ENCODE data around the gene ARHGEF2. TPM values are rescaled to one million over a fixed set of nuclear protein-coding genes. Genes with fewer than 3 reads are reported as not detected.
A peak's percentile ranks its signal among the peaks of the same experiment; 100 is the strongest.

ARHGEF2 gene
- total RNA-seq, 1 donor from 2014 or later = 197 TPM

DNA sequence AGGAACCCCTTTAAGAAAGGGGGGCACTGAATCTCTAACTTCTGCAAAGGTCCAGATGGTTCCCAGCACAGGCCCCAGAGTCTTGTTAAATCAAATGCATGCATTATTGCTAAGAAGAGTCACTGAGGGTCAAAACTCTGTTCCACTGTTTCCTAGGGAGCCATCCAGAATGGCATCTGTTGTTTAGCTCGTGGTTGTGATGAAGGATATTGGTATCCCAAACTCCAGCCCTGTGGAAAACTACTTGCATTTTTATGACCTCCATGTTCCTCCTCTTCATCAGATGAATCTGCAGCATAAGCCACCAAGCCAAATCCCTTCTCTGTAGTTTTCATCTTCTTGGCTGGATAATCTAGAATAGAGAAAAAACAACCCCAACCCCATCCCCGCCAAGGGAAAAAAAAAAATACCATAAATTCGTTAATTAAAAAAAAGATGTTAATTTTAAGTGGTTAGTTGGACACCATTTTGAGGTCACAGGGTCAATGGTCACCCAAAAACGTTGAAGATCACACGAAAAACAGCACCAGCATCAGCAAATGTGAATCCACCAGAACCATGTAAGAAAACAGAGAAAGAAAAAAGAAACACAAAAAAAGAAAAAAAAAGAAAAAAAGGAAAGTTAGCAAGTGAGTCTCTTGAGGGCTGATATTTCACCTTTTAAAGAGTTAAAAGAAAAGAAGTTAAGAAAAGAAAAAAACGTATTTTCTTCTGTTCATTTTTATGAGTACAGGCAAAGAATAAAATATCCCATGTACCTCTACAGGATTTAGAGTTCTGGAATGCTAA, 64.2 kb downstream of the ARHGEF2 start:
- Histone ChIP-seq H3K4me3 (ENCODE audit: low read depth, low read length) (no peak overlapping the region), H3K27me3 (ENCODE audit: control insufficient read depth, insufficient read depth, low read length) (no peaks in the 10 kb centered on the region), H3K36me3 (ENCODE audit: control insufficient read depth, insufficient read depth, low read length) (peaks cover 2% of the 10 kb centered on the region)
- DNase-seq (ENCODE audit: low read depth) = no peak
- TF ChIP-seq, protein P1, sequence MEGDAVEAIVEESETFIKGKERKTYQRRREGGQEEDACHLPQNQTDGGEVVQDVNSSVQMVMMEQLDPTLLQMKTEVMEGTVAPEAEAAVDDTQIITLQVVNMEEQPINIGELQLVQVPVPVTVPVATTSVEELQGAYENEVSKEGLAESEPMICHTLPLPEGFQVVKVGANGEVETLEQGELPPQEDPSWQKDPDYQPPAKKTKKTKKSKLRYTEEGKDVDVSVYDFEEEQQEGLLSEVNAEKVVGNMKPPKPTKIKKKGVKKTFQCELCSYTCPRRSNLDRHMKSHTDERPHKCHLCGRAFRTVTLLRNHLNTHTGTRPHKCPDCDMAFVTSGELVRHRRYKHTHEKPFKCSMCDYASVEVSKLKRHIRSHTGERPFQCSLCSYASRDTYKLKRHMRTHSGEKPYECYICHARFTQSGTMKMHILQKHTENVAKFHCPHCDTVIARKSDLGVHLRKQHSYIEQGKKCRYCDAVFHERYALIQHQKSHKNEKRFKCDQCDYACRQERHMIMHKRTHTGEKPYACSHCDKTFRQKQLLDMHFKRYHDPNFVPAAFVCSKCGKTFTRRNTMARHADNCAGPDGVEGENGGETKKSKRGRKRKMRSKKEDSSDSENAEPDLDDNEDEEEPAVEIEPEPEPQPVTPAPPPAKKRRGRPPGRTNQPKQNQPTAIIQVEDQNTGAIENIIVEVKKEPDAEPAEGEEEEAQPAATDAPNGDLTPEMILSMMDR (IDR thresholded peaks at IDR 0.05; ENCODE audit: insufficient read depth, low read length, poor library complexity, severe bottlenecking) = no peak

DNA sequence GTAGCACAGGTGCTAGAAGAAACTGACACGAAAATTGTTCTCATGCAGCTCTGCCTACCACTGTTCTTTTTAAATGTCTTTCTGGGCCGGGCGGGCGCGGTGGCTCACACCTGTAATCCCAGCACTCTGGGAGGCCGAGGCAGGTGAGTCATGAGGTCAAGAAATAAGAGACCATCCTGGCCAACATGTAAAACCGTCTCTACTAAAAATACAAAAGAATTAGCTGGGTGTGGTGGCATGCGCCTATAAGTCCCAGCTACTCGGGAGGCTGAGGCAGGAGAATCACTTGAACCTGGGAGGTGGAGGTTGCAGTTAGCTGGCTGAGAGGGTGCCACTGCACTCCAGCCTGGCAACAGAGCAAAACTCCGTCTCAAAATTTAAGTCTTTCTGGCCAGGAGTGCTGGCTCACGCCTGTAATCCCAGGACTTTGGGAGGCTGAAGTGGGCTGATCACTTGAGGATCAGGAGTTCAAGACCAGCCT, 66.3 kb downstream of the ARHGEF2 start:
- Histone ChIP-seq H3K4me3 (ENCODE audit: low read depth, low read length) (no peak overlapping the region), H3K36me3 (ENCODE audit: control insufficient read depth, insufficient read depth, low read length) (no peaks in the 10 kb centered on the region), H3K27me3 (ENCODE audit: control insufficient read depth, insufficient read depth, low read length) (no peaks in the 10 kb centered on the region)
- DNase-seq (ENCODE audit: low read depth) = no peak
- TF ChIP-seq, protein P1 (IDR thresholded peaks at IDR 0.05; ENCODE audit: insufficient read depth, low read length, poor library complexity, severe bottlenecking) = no peak

DNA sequence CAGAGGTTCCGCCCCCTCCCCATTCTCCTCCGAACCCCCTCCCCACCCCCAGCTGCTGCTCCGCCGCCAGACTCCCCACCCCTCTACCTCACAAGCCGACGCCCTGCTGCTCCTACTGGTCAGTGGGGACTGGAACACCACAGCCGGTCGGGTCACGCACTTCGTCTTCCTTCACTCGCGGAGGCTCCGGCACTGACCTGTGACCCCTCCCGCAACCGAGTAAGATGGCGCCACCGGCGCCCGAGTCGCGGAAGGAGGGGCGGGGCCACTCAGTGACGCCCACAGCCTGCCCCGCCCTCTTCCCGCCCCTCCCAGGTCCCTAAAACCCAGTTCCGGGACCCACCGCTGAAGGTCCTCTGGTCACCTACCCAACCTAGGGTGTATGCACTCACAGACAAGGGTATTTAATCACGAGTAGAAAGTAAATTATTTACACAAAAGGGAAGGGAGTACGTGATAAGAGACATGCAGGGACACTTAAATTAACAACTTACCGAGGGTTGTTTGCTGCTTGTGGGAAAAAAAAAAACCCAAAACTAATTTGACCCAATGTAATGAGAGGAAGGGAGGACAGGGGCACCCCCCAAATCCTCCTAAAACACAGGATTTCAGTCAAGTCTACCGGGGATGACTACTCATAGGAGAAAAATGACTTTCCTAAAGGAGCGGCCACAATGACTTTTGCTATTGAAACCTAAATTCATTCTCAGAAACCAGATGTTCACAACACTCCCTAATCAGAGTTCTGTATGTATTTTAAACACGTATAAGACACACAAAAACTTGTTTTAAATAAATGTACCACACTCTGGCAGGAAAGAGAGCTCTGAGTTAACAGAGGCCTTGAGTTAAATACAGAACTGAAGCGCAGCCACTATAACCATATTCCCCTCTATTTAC, 66.9 kb downstream of the ARHGEF2 start, which contains the start of gene RIT1:
Gene RIT1, minus strand, starts transcription at position 194 of the 900 bp plus-strand sequence. CDS start 588 bp downstream, outside the sequence.
- H3K4me3 ChIP-seq (ENCODE audit: low read depth, low read length) = peak within 1 kb of the TSS; percentile 90
- H3K27me3 ChIP-seq (ENCODE audit: control insufficient read depth, insufficient read depth, low read length) = no peaks in the 10 kb centered on the region
- TF ChIP-seq, protein P1 (IDR thresholded peaks at IDR 0.05; ENCODE audit: insufficient read depth, low read length, poor library complexity, severe bottlenecking) = no peak
- DNase-seq (ENCODE audit: low read depth) = no peak
- no peaks in the 10 kb centered on the region for H3K36me3 ChIP-seq (ENCODE audit: control insufficient read depth, insufficient read depth, low read length)

DNA sequence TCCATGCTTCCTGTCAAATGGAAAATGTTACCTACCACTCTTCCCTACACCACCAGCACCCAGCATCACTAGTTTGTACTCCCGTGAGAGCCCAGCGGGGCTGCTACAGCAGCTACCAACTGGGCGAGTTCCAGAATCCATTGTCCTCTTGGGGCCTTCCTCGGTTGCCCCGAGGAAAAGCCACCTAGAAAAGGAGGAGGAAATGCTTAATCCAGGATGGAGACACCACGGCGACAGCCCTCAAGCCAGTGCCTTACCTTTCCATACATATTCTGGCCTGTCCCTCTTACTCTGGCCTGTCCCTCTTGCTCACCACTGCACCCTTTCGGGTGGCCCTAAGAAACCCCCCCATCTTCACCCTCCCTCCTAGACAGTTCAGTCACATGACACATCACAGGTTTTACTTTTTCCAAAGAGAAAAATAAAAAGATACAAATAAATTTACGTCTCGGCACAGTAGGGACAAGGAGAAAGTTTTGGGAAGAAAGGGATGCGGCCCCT, 67.7 kb downstream of the ARHGEF2 start:
- Histone ChIP-seq H3K4me3 (ENCODE audit: low read depth, low read length) (peak overlapping the region; percentile 90), H3K36me3 (ENCODE audit: control insufficient read depth, insufficient read depth, low read length) (no peaks in the 10 kb centered on the region), H3K27me3 (ENCODE audit: control insufficient read depth, insufficient read depth, low read length) (no peaks in the 10 kb centered on the region)
- no peak for DNase-seq (ENCODE audit: low read depth)
- TF ChIP-seq, protein P1 (IDR thresholded peaks at IDR 0.05; ENCODE audit: insufficient read depth, low read length, poor library complexity, severe bottlenecking) = no peak

DNA sequence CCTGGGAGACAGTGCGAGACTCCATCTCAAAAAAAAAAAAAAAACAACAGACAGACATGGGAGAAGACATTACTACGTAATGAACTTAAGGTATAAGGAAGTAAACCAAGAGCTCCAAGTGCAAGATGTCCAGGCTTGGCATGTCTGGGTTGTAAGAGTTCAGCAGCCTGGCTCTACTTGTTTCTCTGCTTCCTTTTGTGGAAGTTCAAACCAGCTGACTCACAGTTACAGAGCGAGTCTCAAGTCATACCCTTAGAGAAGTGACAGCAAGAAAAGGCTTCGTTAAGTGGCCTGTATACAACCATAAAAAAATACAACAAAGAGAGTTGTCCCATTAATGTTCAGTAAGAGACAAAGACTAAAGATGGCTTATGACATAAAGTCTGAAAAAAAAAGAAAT, 68.5 kb downstream of the ARHGEF2 start:
- Histone ChIP-seq H3K27me3 (ENCODE audit: control insufficient read depth, insufficient read depth, low read length) (no peaks in the 10 kb centered on the region), H3K36me3 (ENCODE audit: control insufficient read depth, insufficient read depth, low read length) (no peaks in the 10 kb centered on the region), H3K4me3 (ENCODE audit: low read depth, low read length) (no peak overlapping the region)
- no peak for DNase-seq (ENCODE audit: low read depth)
- TF ChIP-seq, protein P1 (IDR thresholded peaks at IDR 0.05; ENCODE audit: insufficient read depth, low read length, poor library complexity, severe bottlenecking) = no peak

Measured in kidney epithelial cell (primary cell).